ENCODE data around the gene BBS12. TPM values are rescaled to one million over a fixed set of nuclear protein-coding genes. Genes with fewer than 3 reads are reported as not detected.

Gene BBS12
- polyA plus RNA-seq (2013, experiment 1 of 2) = 1.2 TPM
- polyA plus RNA-seq (2013, experiment 2 of 2) = 1.1 TPM

GRCh38 chr4:122732329-122733026, at the start of gene BBS12:
BBS12 (plus strand) TSS chr4:122732704; CDS start chr4:122741893, 9,189 bp downstream.
- H3K36me3 ChIP-seq (ENCODE audit: control insufficient read depth, insufficient read depth, low read length) = no peaks in the 10 kb centered on the region
- no CpG with 5 or more reads among the region's 37 CpGs for WGBS (ENCODE audit: extremely low coverage, insufficient coverage, low lambda C conversion rate)

GRCh38 chr4:122686691-122687090, 45.8 kb upstream of the BBS12 start:
- WGBS (ENCODE audit: extremely low coverage, insufficient coverage, low lambda C conversion rate) = no CpG with 5 or more reads among the region's 2 CpGs
- no peak overlapping the region for H3K4ac ChIP-seq (ENCODE audit: low read depth, low read length)
- no peak overlapping the region for H2BK5ac ChIP-seq (ENCODE audit: low read length)
- H3K27me3 ChIP-seq (ENCODE audit: insufficient read depth, low read length, poor library complexity) = no peaks in the 10 kb centered on the region
- H3K23ac ChIP-seq (ENCODE audit: low read length) = no peak overlapping the region
- no peak overlapping the region for H3K56ac ChIP-seq (ENCODE audit: low read length)
- H3K36me3 ChIP-seq (ENCODE audit: control insufficient read depth, insufficient read depth, low read length) = no peaks in the 10 kb centered on the region
- H3K4me2 ChIP-seq (ENCODE audit: low read length) = no peak overlapping the region
- no peak overlapping the region for H3K18ac ChIP-seq (ENCODE audit: low read length)
- H4K8ac ChIP-seq (ENCODE audit: low read depth, low read length) = no peak overlapping the region
- no peak overlapping the region for H3K9ac ChIP-seq (ENCODE audit: low read length)
- H3K4me3 ChIP-seq (ENCODE audit: low read length) = no peak overlapping the region
- no peak overlapping the region for H2BK120ac ChIP-seq (ENCODE audit: low read depth, low read length)
- DNase-seq = no peak
- H3K27ac ChIP-seq (ENCODE audit: low read depth, low read length) = no peak overlapping the region
- H2AK5ac ChIP-seq (ENCODE audit: low read length) = no peak overlapping the region
- H4K5ac ChIP-seq (ENCODE audit: low read length) = no peak overlapping the region
- no peaks in the 10 kb centered on the region for H3K79me2 ChIP-seq (ENCODE audit: control insufficient read depth, insufficient read depth, low read length)
- no peak overlapping the region for H2BK15ac ChIP-seq (replicated peaks; ENCODE audit: low read depth)
- H3K4me1 ChIP-seq (ENCODE audit: control insufficient read depth, low read depth, low read length) = no peaks in the 10 kb centered on the region
- no peaks in the 10 kb centered on the region for H3K79me1 ChIP-seq (ENCODE audit: low read length)

More at GRCh38 chr4:122732329-122733026, at the start of gene BBS12:
- DNase-seq = peak; percentile 100
- Histone ChIP-seq H3K18ac (ENCODE audit: low read length) (peak within 1 kb of the TSS; percentile 19), H3K4me3 (ENCODE audit: low read length) (peak within 1 kb of the TSS; percentile 54), H4K8ac (ENCODE audit: low read depth, low read length) (no peak within 1 kb of the TSS), H3K79me2 (ENCODE audit: control insufficient read depth, insufficient read depth, low read length) (no peaks in the 10 kb centered on the region), H2BK15ac (replicated peaks; ENCODE audit: low read depth) (no peak within 1 kb of the TSS), H3K79me1 (ENCODE audit: low read length) (no peaks in the 10 kb centered on the region), H2AK5ac (ENCODE audit: low read length) (no peak within 1 kb of the TSS), H3K27ac (ENCODE audit: low read depth, low read length) (peak within 1 kb of the TSS; percentile 42), H3K4me1 (ENCODE audit: control insufficient read depth, low read depth, low read length) (no peaks in the 10 kb centered on the region), H3K4me2 (ENCODE audit: low read length) (peak within 1 kb of the TSS; percentile 80), H3K27me3 (ENCODE audit: insufficient read depth, low read length, poor library complexity) (no peaks in the 10 kb centered on the region), H4K5ac (ENCODE audit: low read length) (no peak within 1 kb of the TSS), H3K9ac (ENCODE audit: low read length) (peak within 1 kb of the TSS; percentile 81), H2BK120ac (ENCODE audit: low read depth, low read length) (no peak within 1 kb of the TSS), H3K56ac (ENCODE audit: low read length) (peak within 1 kb of the TSS; percentile 85), H2BK5ac (ENCODE audit: low read length) (peak within 1 kb of the TSS; percentile 46), H3K23ac (ENCODE audit: low read length) (no peak within 1 kb of the TSS), H3K4ac (ENCODE audit: low read depth, low read length) (no peak within 1 kb of the TSS)

- Histone ChIP-seq H4K8ac (ENCODE audit: low read depth, low read length) (no peak overlapping the region), H4K5ac (ENCODE audit: low read length) (no peak overlapping the region), H3K18ac (ENCODE audit: low read length) (no peak overlapping the region), H2BK120ac (ENCODE audit: low read depth, low read length) (no peak overlapping the region), H2BK15ac (replicated peaks; ENCODE audit: low read depth) (no peak overlapping the region), H2BK5ac (ENCODE audit: low read length) (no peak overlapping the region), H3K4ac (ENCODE audit: low read depth, low read length) (no peak overlapping the region), H3K27ac (ENCODE audit: low read depth, low read length) (no peak overlapping the region), H3K79me2 (ENCODE audit: control insufficient read depth, insufficient read depth, low read length) (no peaks in the 10 kb centered on the region), H3K56ac (ENCODE audit: low read length) (no peak overlapping the region), H2AK5ac (ENCODE audit: low read length) (no peak overlapping the region), H3K27me3 (ENCODE audit: insufficient read depth, low read length, poor library complexity) (no peaks in the 10 kb centered on the region), H3K4me2 (ENCODE audit: low read length) (no peak overlapping the region), H3K9ac (ENCODE audit: low read length) (no peak overlapping the region), H3K4me3 (ENCODE audit: low read length) (no peak overlapping the region), H3K4me1 (ENCODE audit: control insufficient read depth, low read depth, low read length) (no peaks in the 10 kb centered on the region), H3K79me1 (ENCODE audit: low read length) (no peaks in the 10 kb centered on the region), H3K36me3 (ENCODE audit: control insufficient read depth, insufficient read depth, low read length) (no peaks in the 10 kb centered on the region), H3K23ac (ENCODE audit: low read length) (no peak overlapping the region)
- no CpG with 5 or more reads among the region's 2 CpGs for WGBS (ENCODE audit: extremely low coverage, insufficient coverage, low lambda C conversion rate)
- no peak for DNase-seq
Observed at GRCh38 chr4:122687531-122688061, 44.9 kb upstream of the BBS12 start.

- no peak overlapping the region for H3K4me2 ChIP-seq (ENCODE audit: low read length)
- no peak overlapping the region for H3K4ac ChIP-seq (ENCODE audit: low read depth, low read length)
- no peak overlapping the region for H3K18ac ChIP-seq (ENCODE audit: low read length)
- H2BK15ac ChIP-seq (replicated peaks; ENCODE audit: low read depth) = no peak overlapping the region
- H3K9ac ChIP-seq (ENCODE audit: low read length) = no peak overlapping the region
- H3K4me1 ChIP-seq (ENCODE audit: control insufficient read depth, low read depth, low read length) = no peaks in the 10 kb centered on the region
- H3K4me3 ChIP-seq (ENCODE audit: low read length) = no peak overlapping the region
- no peak overlapping the region for H3K23ac ChIP-seq (ENCODE audit: low read length)
- H4K5ac ChIP-seq (ENCODE audit: low read length) = no peak overlapping the region
- no peak for DNase-seq
- no peaks in the 10 kb centered on the region for H3K79me1 ChIP-seq (ENCODE audit: low read length)
- H3K27ac ChIP-seq (ENCODE audit: low read depth, low read length) = no peak overlapping the region
- no peaks in the 10 kb centered on the region for H3K27me3 ChIP-seq (ENCODE audit: insufficient read depth, low read length, poor library complexity)
- H4K8ac ChIP-seq (ENCODE audit: low read depth, low read length) = no peak overlapping the region
- no CpG with 5 or more reads among the region's 9 CpGs for WGBS (ENCODE audit: extremely low coverage, insufficient coverage, low lambda C conversion rate)
- H3K56ac ChIP-seq (ENCODE audit: low read length) = no peak overlapping the region
- H2AK5ac ChIP-seq (ENCODE audit: low read length) = no peak overlapping the region
- no peaks in the 10 kb centered on the region for H3K36me3 ChIP-seq (ENCODE audit: control insufficient read depth, insufficient read depth, low read length)
- no peak overlapping the region for H2BK5ac ChIP-seq (ENCODE audit: low read length)
- no peaks in the 10 kb centered on the region for H3K79me2 ChIP-seq (ENCODE audit: control insufficient read depth, insufficient read depth, low read length)
- no peak overlapping the region for H2BK120ac ChIP-seq (ENCODE audit: low read depth, low read length)
Observed at GRCh38 chr4:122688529-122689140, 43.9 kb upstream of the BBS12 start.

GRCh38 chr4:122689972-122690371, 42.5 kb upstream of the BBS12 start:
- Histone ChIP-seq H2BK120ac (ENCODE audit: low read depth, low read length) (no peak overlapping the region), H3K36me3 (ENCODE audit: control insufficient read depth, insufficient read depth, low read length) (no peaks in the 10 kb centered on the region), H3K4ac (ENCODE audit: low read depth, low read length) (no peak overlapping the region), H4K8ac (ENCODE audit: low read depth, low read length) (no peak overlapping the region), H3K4me3 (ENCODE audit: low read length) (no peak overlapping the region), H2BK15ac (replicated peaks; ENCODE audit: low read depth) (no peak overlapping the region), H2AK5ac (ENCODE audit: low read length) (no peak overlapping the region), H2BK5ac (ENCODE audit: low read length) (no peak overlapping the region), H3K9ac (ENCODE audit: low read length) (no peak overlapping the region), H3K4me2 (ENCODE audit: low read length) (no peak overlapping the region), H3K27ac (ENCODE audit: low read depth, low read length) (no peak overlapping the region), H3K4me1 (ENCODE audit: control insufficient read depth, low read depth, low read length) (no peaks in the 10 kb centered on the region), H3K27me3 (ENCODE audit: insufficient read depth, low read length, poor library complexity) (no peaks in the 10 kb centered on the region), H3K18ac (ENCODE audit: low read length) (no peak overlapping the region), H3K56ac (ENCODE audit: low read length) (no peak overlapping the region), H4K5ac (ENCODE audit: low read length) (no peak overlapping the region), H3K23ac (ENCODE audit: low read length) (no peak overlapping the region), H3K79me1 (ENCODE audit: low read length) (no peaks in the 10 kb centered on the region), H3K79me2 (ENCODE audit: control insufficient read depth, insufficient read depth, low read length) (no peaks in the 10 kb centered on the region)
- DNase-seq = no peak

All from mesendoderm (in vitro differentiated cells).